SU-DHL-6 (cell line): ENCODE data around the gene KBTBD6.

Experiments
- H2AFZ ChIP-seq: fragments of 200-600 bp; sonication (generic); 2 replicates; pipeline ENCODE4 v1.6.1; 2014; ENCODE audit warnings: low read depth, mild to moderate bottlenecking, moderate library complexity, mixed read lengths, antibody characterized with exemption, low read length; ENCODE audit not compliant: severe bottlenecking
- H3F3A ChIP-seq: fragments of 200-600 bp; shearing (Covaris generic); 2 replicates; pipeline ENCODE4 v1.6.0; 2016; ENCODE audit warnings: antibody characterized with exemption, mild to moderate bottlenecking; ENCODE audit not compliant: insufficient read depth
- H3K27ac ChIP-seq: fragments of 200-600 bp; sonication (generic); 2 replicates; pipeline ENCODE4 v1.5.1; 2016; ENCODE audit warnings: low read depth, mild to moderate bottlenecking, low read length, moderate library complexity, mixed read lengths
- H3K27me3 ChIP-seq: fragments of 200-600 bp; sonication (generic), shearing (Covaris generic); 2 replicates; pipeline ENCODE4 v1.6.0; 2014; ENCODE audit warnings: mild to moderate bottlenecking, low read length
- H3K36me3 ChIP-seq: fragments of 200-600 bp; sonication (generic); 2 replicates; pipeline ENCODE4 v1.6.1; 2014; ENCODE audit warnings: mild to moderate bottlenecking, low read length, mixed read lengths
- H3K4me2 ChIP-seq: fragments of 300-600, 200-600 bp; shearing (Covaris generic), sonication (generic); 2 replicates; pipeline ENCODE4 v1.6.0; 2014; ENCODE audit warnings: low read length, low read depth, mild to moderate bottlenecking; ENCODE audit not compliant: poor library complexity, severe bottlenecking
- H3K4me3 ChIP-seq: fragments of 200-600 bp; sonication (generic); 2 replicates; pipeline ENCODE4 v1.5.1; 2014; ENCODE audit warnings: antibody characterized with exemption, low read length, mild to moderate bottlenecking, mixed read lengths; ENCODE audit not compliant: insufficient read depth, poor library complexity, severe bottlenecking
- H3K79me2 ChIP-seq: fragments of 200-600 bp; sonication (generic); 2 replicates; pipeline ENCODE4 v1.6.1; 2014; ENCODE audit warnings: mild to moderate bottlenecking, low read length, moderate library complexity; ENCODE audit not compliant: insufficient read depth
- H3K9ac ChIP-seq: fragments of 200-600 bp; sonication (generic); 2 replicates; pipeline ENCODE4 v1.7.0; 2014; ENCODE audit warnings: mild to moderate bottlenecking, low read length
- H3K9me2 ChIP-seq: fragments of 200-600 bp; sonication (generic); replicated peaks from 2 replicates; pipeline ENCODE4 v1.6.1; 2014; ENCODE audit warnings: low read length; ENCODE audit not compliant: insufficient read depth
- H3K9me3 ChIP-seq: fragments of 200-600 bp; sonication (generic); 2 replicates; pipeline ENCODE4 v1.6.1; 2014; ENCODE audit warnings: low read length, mixed read lengths; ENCODE audit not compliant: insufficient read depth
- H4K20me1 ChIP-seq: fragments of 200-600 bp; sonication (generic); 2 replicates; pipeline ENCODE4 v1.6.1; 2014; ENCODE audit warnings: low read depth, mild to moderate bottlenecking, antibody characterized with exemption, low read length, moderate library complexity, mixed read lengths
- EZH2phosphoT487 ChIP-seq: fragments of 200-600 bp; sonication (generic), shearing (Covaris generic); conservative IDR thresholded peaks from 2 replicates; pipeline ENCODE4 v1.6.1; 2018; ENCODE audit warnings: mild to moderate bottlenecking, antibody characterized with exemption, low read length, moderate library complexity, mixed read lengths
- TF ChIP-seq, protein P1 (sequence below): fragments of 200-600 bp; sonication (generic); IDR thresholded peaks from one replicate; pipeline ENCODE4 v1.5.1; 2017; ENCODE audit warnings: antibody characterized with exemption, mild to moderate bottlenecking, low read length, moderate library complexity; ENCODE audit not compliant: insufficient read depth, poor library complexity, severe bottlenecking

Gene KBTBD6

DNA sequence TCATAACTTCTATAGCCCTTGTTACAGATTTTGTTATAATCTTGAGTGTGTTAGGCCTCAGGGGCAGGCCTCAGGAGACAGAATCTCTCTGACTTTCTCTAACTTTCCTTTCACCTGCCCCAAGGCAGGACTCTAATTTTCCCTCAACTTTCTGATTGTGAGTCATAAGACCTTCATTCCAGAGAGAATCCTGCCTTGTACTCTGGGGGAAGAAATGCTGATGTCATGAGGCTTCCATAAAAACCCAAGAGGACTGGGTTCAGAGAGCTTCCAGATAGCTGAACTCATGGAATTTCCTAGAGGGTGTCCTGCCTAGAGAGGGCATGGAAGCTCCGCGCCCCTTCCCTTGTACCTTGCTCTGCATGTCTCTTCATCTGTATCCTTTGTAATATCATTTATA, 5.3 kb upstream of the KBTBD6 start:
- TF ChIP-seq EZH2phosphoT487, result no peak
- TF ChIP-seq, protein P1, sequence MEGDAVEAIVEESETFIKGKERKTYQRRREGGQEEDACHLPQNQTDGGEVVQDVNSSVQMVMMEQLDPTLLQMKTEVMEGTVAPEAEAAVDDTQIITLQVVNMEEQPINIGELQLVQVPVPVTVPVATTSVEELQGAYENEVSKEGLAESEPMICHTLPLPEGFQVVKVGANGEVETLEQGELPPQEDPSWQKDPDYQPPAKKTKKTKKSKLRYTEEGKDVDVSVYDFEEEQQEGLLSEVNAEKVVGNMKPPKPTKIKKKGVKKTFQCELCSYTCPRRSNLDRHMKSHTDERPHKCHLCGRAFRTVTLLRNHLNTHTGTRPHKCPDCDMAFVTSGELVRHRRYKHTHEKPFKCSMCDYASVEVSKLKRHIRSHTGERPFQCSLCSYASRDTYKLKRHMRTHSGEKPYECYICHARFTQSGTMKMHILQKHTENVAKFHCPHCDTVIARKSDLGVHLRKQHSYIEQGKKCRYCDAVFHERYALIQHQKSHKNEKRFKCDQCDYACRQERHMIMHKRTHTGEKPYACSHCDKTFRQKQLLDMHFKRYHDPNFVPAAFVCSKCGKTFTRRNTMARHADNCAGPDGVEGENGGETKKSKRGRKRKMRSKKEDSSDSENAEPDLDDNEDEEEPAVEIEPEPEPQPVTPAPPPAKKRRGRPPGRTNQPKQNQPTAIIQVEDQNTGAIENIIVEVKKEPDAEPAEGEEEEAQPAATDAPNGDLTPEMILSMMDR, result no peak
- H3K4me3 ChIP-seq, result no peak overlapping the region
- H3K4me2 ChIP-seq, result no peak overlapping the region
- no peaks in the 10 kb centered on the region for H3K27me3 ChIP-seq
- H3K36me3 ChIP-seq, result no peaks in the 10 kb centered on the region
- H4K20me1 ChIP-seq, result no peaks in the 10 kb centered on the region
- peaks cover 4% of the 10 kb centered on the region; the same call in 1 of the 2 replicates for H3F3A ChIP-seq
- no peak overlapping the region for H3K27ac ChIP-seq
- no peak overlapping the region for H2AFZ ChIP-seq
- H3K9ac ChIP-seq, result no peak overlapping the region
- H3K79me2 ChIP-seq, result peaks cover 8% of the 10 kb centered on the region; the same call in 1 of the 2 replicates
- H3K9me3 ChIP-seq, result no peaks in the 10 kb centered on the region
- no peaks in the 10 kb centered on the region for H3K9me2 ChIP-seq

DNA sequence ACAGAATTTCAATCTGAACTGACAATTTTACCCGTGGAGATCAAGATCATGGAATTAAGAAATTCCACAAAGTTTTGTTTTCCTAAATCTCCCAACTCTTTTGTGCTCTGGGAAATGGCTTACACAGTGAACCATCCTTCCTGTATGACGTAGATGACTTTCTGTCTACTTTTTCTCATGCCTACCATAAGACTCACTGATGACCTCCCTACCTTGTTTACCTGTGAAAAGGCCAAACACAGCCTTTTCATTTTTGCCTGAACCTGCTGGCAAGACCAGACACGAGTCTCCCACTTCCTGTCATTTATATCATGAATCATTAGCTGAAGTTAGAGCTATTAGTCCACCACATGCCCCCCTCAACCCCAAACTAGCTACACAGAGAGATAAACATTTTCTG, 4.6 kb upstream of the KBTBD6 start:
- no peak overlapping the region for H3K9ac ChIP-seq
- TF ChIP-seq, protein P1, result no peak
- TF ChIP-seq EZH2phosphoT487, result no peak
- H3K36me3 ChIP-seq, result no peaks in the 10 kb centered on the region
- no peaks in the 10 kb centered on the region for H3K27me3 ChIP-seq
- no peaks in the 10 kb centered on the region for H3K9me3 ChIP-seq
- no peak overlapping the region for H3K4me3 ChIP-seq
- H3K27ac ChIP-seq, result no peak overlapping the region
- peaks cover 10% of the 10 kb centered on the region; the same call in 1 of the 2 replicates for H3K79me2 ChIP-seq
- peaks cover 4% of the 10 kb centered on the region; the same call in 1 of the 2 replicates for H3F3A ChIP-seq
- H2AFZ ChIP-seq, result no peak overlapping the region
- no peaks in the 10 kb centered on the region for H4K20me1 ChIP-seq
- H3K9me2 ChIP-seq, result no peaks in the 10 kb centered on the region
- H3K4me2 ChIP-seq, result no peak overlapping the region

DNA sequence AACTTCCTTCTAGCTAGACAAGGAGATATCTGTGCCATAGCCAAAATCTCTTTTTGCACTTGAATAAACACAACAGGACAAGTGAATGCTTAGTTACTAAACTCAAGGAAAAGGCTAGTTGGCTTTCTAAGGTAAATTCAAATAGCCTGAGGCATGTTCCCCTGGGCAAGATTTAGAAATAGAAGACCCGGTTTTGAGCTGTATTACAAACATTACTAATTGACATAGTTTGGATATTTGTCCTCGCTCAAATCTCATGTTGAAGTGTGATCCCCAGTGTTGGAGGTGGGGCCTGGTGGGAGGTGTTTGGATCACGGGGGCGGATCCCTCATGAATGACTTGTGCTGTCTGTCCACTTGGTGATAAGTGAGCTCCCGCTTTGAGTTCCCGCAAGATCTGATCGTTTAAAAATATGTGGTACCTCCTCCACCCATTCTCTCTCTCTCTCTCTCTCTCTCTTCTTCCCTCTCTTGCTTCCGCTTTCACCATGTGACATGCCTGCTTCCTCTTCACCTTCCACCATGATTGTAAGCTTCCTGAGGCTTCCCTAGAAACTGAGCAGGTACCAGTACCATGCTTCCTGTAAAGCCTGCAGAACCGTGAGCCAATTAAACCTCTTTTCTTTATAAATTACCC, 3.9 kb upstream of the KBTBD6 start:
- no peak overlapping the region for H3K27ac ChIP-seq
- H3K79me2 ChIP-seq, result peaks cover 17% of the 10 kb centered on the region
- H3K4me2 ChIP-seq, result no peak overlapping the region
- no peaks in the 10 kb centered on the region for H3K27me3 ChIP-seq
- H3K4me3 ChIP-seq, result no peak overlapping the region
- no peaks in the 10 kb centered on the region for H3K9me2 ChIP-seq
- H3K9ac ChIP-seq, result no peak overlapping the region
- H3K9me3 ChIP-seq, result no peaks in the 10 kb centered on the region
- TF ChIP-seq EZH2phosphoT487, result no peak
- TF ChIP-seq, protein P1, result no peak
- no peak overlapping the region for H2AFZ ChIP-seq
- H3F3A ChIP-seq, result 0 out of 2 replicates have a peak, but pooled peaks cover 4% of the 10 kb centered on the region
- no peaks in the 10 kb centered on the region for H4K20me1 ChIP-seq
- H3K36me3 ChIP-seq, result no peaks in the 10 kb centered on the region
